Neural progenitor cell (in vitro differentiated cells): Measurements from ENCODE around the gene UBE3D. TPM values are rescaled to one million over a fixed set of nuclear protein-coding genes. Genes with fewer than 3 reads are reported as not detected.
A peak's percentile ranks its signal among the peaks of the same experiment; 100 is the strongest.

ENCODE experiments used
- DNase-seq: peaks from one replicate; pipeline ENCODE4 v3.0.0-alpha.2; 2016; ENCODE audit warnings: low spot score
- H2AFZ ChIP-seq: fragments of 200-600 bp; sonication (generic); replicated peaks from 2 replicates; pipeline ENCODE4 v1.6.1; 2016; ENCODE audit warnings: antibody characterized with exemption
- H3F3A ChIP-seq: fragments of 200-600 bp; sonication (generic); 2 replicates; pipeline ENCODE4 v1.6.1; 2016; ENCODE audit warnings: antibody characterized with exemption, low read depth
- H3K27ac ChIP-seq: fragments of 200-600 bp; sonication (generic); 2 replicates; pipeline ENCODE4 v1.5.1; 2016; ENCODE audit warnings: mild to moderate bottlenecking
- H3K27me3 ChIP-seq: fragments of 200-600 bp; sonication (generic); 2 replicates; pipeline ENCODE4 v1.6.1; 2016; ENCODE audit warnings: mild to moderate bottlenecking, moderate library complexity
- H3K36me3 ChIP-seq: fragments of 200-600 bp; sonication (generic); 2 replicates; pipeline ENCODE4 v1.5.1; 2016
- H3K4me1 ChIP-seq: fragments of 200-600 bp; sonication (generic); 2 replicates; pipeline ENCODE4 v1.6.1; 2016; ENCODE audit warnings: mixed run types
- H3K4me2 ChIP-seq: fragments of 200-600 bp; sonication (generic); 2 replicates; pipeline ENCODE4 v1.6.1; 2016
- H3K4me3 ChIP-seq: fragments of 200-600 bp; sonication (generic); 2 replicates; pipeline ENCODE4 v1.5.1; 2016
- H3K79me2 ChIP-seq: fragments of 200-600 bp; sonication (generic); 2 replicates; pipeline ENCODE4 v1.6.1; 2016; ENCODE audit warnings: low read depth
- H3K9ac ChIP-seq: fragments of 200-600 bp; sonication (generic); 2 replicates; pipeline ENCODE4 v1.6.1; 2016
- H3K9me3 ChIP-seq: fragments of 200-600 bp; sonication (generic); 2 replicates; pipeline ENCODE4 v1.5.1; 2016; ENCODE audit warnings: low read depth
- H4K20me1 ChIP-seq: fragments of 200-600 bp; sonication (generic); 2 replicates; pipeline ENCODE4 v1.6.1; 2016; ENCODE audit warnings: low read depth
- H3K27ac Mint-ChIP-seq: 3 replicates; pipeline ENCODE4 v1.8.0; 2021; ENCODE audit warnings: mixed read lengths
- H3K27me3 Mint-ChIP-seq: 2 replicates; pipeline ENCODE4 v1.8.0; 2022; ENCODE audit warnings: low read depth, mild to moderate bottlenecking, inconsistent platforms, moderate library complexity, mixed read lengths; ENCODE audit not compliant: insufficient read depth
- H3K36me3 Mint-ChIP-seq: 3 replicates; pipeline ENCODE4 v1.8.0; 2021; ENCODE audit warnings: mixed read lengths
- H3K4me1 Mint-ChIP-seq: 3 replicates; pipeline ENCODE4 v1.8.0; 2021; ENCODE audit warnings: mixed read lengths
- H3K4me3 Mint-ChIP-seq: 3 replicates; pipeline ENCODE4 v1.8.0; 2021; ENCODE audit warnings: mild to moderate bottlenecking, moderate library complexity, mixed read lengths
- H3K9me3 Mint-ChIP-seq: 3 replicates; pipeline ENCODE4 v1.8.0; 2020; ENCODE audit warnings: mixed read lengths
- CTCF ChIP-seq: fragments of 200-600 bp; sonication (generic); IDR thresholded peaks from 2 replicates; pipeline ENCODE4 v1.5.1; 2017; ENCODE audit warnings: antibody characterized with exemption, mild to moderate bottlenecking
- EZH2 ChIP-seq: fragments of 200-600 bp; sonication (generic); IDR thresholded peaks from 2 replicates; pipeline ENCODE4 v1.6.1; 2017; ENCODE audit warnings: antibody characterized with exemption, mild to moderate bottlenecking, moderate library complexity
- EZH2phosphoT487 ChIP-seq: fragments of 200-600 bp; sonication (generic); IDR thresholded peaks from 2 replicates; pipeline ENCODE4 v1.6.1; 2017; ENCODE audit warnings: antibody characterized with exemption
- total RNA-seq: library from RNA; depleted of rRNA; stranded (reverse); fragments of >200 nt; gene quantifications from 2 replicates; pipeline ENCODE4 v1.2.3, GENCODE V29; 2015; ENCODE audit warnings: low replicate concordance

UBE3D gene
- total RNA-seq, 1 donor from 2014 or later, result 86.3 TPM

GRCh38 chr6:82988930-82989351 is 76.7 kb downstream of the UBE3D start:
- no peak overlapping the region for H3K4me3 Mint-ChIP-seq
- Histone ChIP-seq H2AFZ (no peak overlapping the region), H3K9ac (no peak overlapping the region), H3K4me1 (peaks cover 14% of the 10 kb centered on the region), H3F3A (no peaks in the 10 kb centered on the region), H3K27ac (peak overlapping the region; percentile 19), H3K36me3 (peaks cover 5% of the 10 kb centered on the region), H3K9me3 (no peaks in the 10 kb centered on the region), H3K27me3 (no peaks in the 10 kb centered on the region), H4K20me1 (no peaks in the 10 kb centered on the region), H3K4me2 (no peak overlapping the region), H3K79me2 (no peaks in the 10 kb centered on the region), H3K4me3 (no peak overlapping the region)
- H3K9me3 Mint-ChIP-seq, result no peaks in the 10 kb centered on the region
- H3K36me3 Mint-ChIP-seq, result peaks cover 17% of the 10 kb centered on the region
- H3K4me1 Mint-ChIP-seq, result peaks cover 14% of the 10 kb centered on the region
- peak overlapping the region; percentile 86 for H3K27ac Mint-ChIP-seq
- no peak for DNase-seq
- TF ChIP-seq CTCF, result no peak
- TF ChIP-seq EZH2, result no peak
- no peak for TF ChIP-seq EZH2phosphoT487
- H3K27me3 Mint-ChIP-seq, result no peaks in the 10 kb centered on the region

GRCh38 chr6:82987951-82988350 is 77.7 kb downstream of the UBE3D start:
- Histone ChIP-seq H3K79me2 (no peaks in the 10 kb centered on the region), H3K4me2 (no peak overlapping the region), H4K20me1 (no peaks in the 10 kb centered on the region), H3K36me3 (peaks cover 5% of the 10 kb centered on the region), H2AFZ (no peak overlapping the region), H3K9me3 (no peaks in the 10 kb centered on the region), H3K4me3 (no peak overlapping the region), H3F3A (no peaks in the 10 kb centered on the region), H3K27ac (no peak overlapping the region), H3K4me1 (peaks cover 14% of the 10 kb centered on the region), H3K9ac (no peak overlapping the region), H3K27me3 (no peaks in the 10 kb centered on the region)
- no peak for DNase-seq
- Mint-ChIP-seq H3K4me3 (no peak overlapping the region), H3K4me1 (peaks cover 14% of the 10 kb centered on the region), H3K27ac (no peak overlapping the region), H3K9me3 (no peaks in the 10 kb centered on the region), H3K27me3 (no peaks in the 10 kb centered on the region), H3K36me3 (peaks cover 10% of the 10 kb centered on the region)
- no peak for TF ChIP-seq EZH2phosphoT487
- no peak for TF ChIP-seq CTCF
- no peak for TF ChIP-seq EZH2

GRCh38 chr6:82987416-82987815 is 78.2 kb downstream of the UBE3D start:
- H3K9me3 Mint-ChIP-seq, result no peaks in the 10 kb centered on the region
- peaks cover 5% of the 10 kb centered on the region for H3K36me3 Mint-ChIP-seq
- Histone ChIP-seq H3K27ac (no peak overlapping the region), H3K4me1 (peaks cover 14% of the 10 kb centered on the region), H3K36me3 (peaks cover 5% of the 10 kb centered on the region), H3K27me3 (no peaks in the 10 kb centered on the region), H3F3A (no peaks in the 10 kb centered on the region), H2AFZ (no peak overlapping the region), H3K9me3 (no peaks in the 10 kb centered on the region), H3K4me2 (no peak overlapping the region), H3K9ac (no peak overlapping the region), H3K4me3 (no peak overlapping the region), H3K79me2 (no peaks in the 10 kb centered on the region), H4K20me1 (no peaks in the 10 kb centered on the region)
- H3K27me3 Mint-ChIP-seq, result no peaks in the 10 kb centered on the region
- no peak overlapping the region for H3K4me3 Mint-ChIP-seq
- DNase-seq, result no peak
- peaks cover 14% of the 10 kb centered on the region for H3K4me1 Mint-ChIP-seq
- TF ChIP-seq CTCF (no peak), EZH2phosphoT487 (no peak), EZH2 (no peak)
- no peak overlapping the region for H3K27ac Mint-ChIP-seq
